ENCODE measurements around the gene JARID2. TPM values are rescaled to one million over a fixed set of nuclear protein-coding genes. Genes with fewer than 3 reads are reported as not detected.

Gene JARID2
- polyA plus RNA-seq, 1 donor from 2014 or later, result 25.5 TPM

DNA sequence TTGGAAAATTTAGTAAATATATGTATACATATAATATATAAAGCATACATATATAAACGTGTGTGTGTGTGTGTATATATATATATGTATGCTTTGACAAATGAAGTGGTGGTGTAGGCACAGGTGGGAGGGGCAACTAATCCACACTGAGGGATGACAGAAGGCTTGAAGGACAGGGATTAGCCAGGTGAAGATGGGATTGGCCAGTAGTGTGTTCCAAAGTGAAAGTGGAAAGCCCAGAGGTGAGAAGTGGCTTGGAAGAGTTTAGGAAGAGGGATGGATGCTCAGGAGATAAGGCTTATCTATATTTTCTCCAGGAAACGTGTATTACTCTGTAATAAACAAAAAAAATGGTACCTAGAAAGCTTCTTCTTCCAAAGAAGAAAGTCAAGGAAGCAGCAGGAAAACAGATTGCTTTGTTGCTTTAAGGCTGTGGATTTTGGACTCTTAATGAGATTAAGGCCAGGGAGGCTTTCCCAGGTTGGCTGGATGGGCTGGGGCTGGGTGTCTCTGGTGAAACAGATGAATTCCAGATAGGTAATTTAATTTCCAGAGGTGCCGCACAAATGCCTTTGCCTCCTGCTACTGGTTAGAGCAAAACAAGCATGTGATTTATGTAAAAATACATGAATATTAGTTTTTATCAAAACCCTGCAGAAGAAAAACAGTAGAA is 63.9 kb downstream of the JARID2 start:
- H3K9me2 ChIP-seq (ENCODE audit: insufficient read depth, low read length), result no peaks in the 10 kb centered on the region
- H3K27ac ChIP-seq (ENCODE audit: low read length), result no peak overlapping the region
- H3K79me2 ChIP-seq (replicated peaks; ENCODE audit: insufficient read depth, low read length), result peaks cover 70% of the 10 kb centered on the region
- no peaks in the 10 kb centered on the region for H3K9me3 ChIP-seq (ENCODE audit: low read length)
- H3K9ac ChIP-seq (ENCODE audit: low read length), result no peak overlapping the region
- no peaks in the 10 kb centered on the region for H3K27me3 ChIP-seq (ENCODE audit: insufficient read depth, low read depth, low read length)
- no peak overlapping the region for H2AFZ ChIP-seq (ENCODE audit: low read depth, low read length)
- H3F3A ChIP-seq (ENCODE audit: insufficient read depth, low read length, poor library complexity, severe bottlenecking), result no peaks in the 10 kb centered on the region
- H4K20me1 ChIP-seq (ENCODE audit: insufficient read depth), result no peaks in the 10 kb centered on the region
- no peaks in the 10 kb centered on the region for H3K36me3 ChIP-seq (ENCODE audit: insufficient read depth, low read length)
- no peak overlapping the region for H3K4me3 ChIP-seq (ENCODE audit: low read length)
- TF ChIP-seq, protein P1, sequence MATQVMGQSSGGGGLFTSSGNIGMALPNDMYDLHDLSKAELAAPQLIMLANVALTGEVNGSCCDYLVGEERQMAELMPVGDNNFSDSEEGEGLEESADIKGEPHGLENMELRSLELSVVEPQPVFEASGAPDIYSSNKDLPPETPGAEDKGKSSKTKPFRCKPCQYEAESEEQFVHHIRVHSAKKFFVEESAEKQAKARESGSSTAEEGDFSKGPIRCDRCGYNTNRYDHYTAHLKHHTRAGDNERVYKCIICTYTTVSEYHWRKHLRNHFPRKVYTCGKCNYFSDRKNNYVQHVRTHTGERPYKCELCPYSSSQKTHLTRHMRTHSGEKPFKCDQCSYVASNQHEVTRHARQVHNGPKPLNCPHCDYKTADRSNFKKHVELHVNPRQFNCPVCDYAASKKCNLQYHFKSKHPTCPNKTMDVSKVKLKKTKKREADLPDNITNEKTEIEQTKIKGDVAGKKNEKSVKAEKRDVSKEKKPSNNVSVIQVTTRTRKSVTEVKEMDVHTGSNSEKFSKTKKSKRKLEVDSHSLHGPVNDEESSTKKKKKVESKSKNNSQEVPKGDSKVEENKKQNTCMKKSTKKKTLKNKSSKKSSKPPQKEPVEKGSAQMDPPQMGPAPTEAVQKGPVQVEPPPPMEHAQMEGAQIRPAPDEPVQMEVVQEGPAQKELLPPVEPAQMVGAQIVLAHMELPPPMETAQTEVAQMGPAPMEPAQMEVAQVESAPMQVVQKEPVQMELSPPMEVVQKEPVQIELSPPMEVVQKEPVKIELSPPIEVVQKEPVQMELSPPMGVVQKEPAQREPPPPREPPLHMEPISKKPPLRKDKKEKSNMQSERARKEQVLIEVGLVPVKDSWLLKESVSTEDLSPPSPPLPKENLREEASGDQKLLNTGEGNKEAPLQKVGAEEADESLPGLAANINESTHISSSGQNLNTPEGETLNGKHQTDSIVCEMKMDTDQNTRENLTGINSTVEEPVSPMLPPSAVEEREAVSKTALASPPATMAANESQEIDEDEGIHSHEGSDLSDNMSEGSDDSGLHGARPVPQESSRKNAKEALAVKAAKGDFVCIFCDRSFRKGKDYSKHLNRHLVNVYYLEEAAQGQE (IDR thresholded peaks at IDR 0.05; ENCODE audit: borderline replicate concordance), result no peak
- TF ChIP-seq EZH2 (IDR thresholded peaks at IDR 0.05; ENCODE audit: borderline replicate concordance, insufficient read depth, low read length, poor library complexity, severe bottlenecking) (no peak), SMC3 (conservative IDR thresholded peaks at IDR 0.05; ENCODE audit: poor library complexity) (no peak), TAF1 (IDR thresholded peaks at IDR 0.05; ENCODE audit: low read depth) (no peak), EP300 (conservative IDR thresholded peaks at IDR 0.05; ENCODE audit: poor library complexity, severe bottlenecking) (no peak), POLR2AphosphoS5 (IDR thresholded peaks at IDR 0.05) (no peak), RAD21 (conservative IDR thresholded peaks at IDR 0.05) (no peak), MXI1 (conservative IDR thresholded peaks at IDR 0.05; ENCODE audit: poor library complexity, severe bottlenecking) (no peak)
- TF ChIP-seq, protein P2, sequence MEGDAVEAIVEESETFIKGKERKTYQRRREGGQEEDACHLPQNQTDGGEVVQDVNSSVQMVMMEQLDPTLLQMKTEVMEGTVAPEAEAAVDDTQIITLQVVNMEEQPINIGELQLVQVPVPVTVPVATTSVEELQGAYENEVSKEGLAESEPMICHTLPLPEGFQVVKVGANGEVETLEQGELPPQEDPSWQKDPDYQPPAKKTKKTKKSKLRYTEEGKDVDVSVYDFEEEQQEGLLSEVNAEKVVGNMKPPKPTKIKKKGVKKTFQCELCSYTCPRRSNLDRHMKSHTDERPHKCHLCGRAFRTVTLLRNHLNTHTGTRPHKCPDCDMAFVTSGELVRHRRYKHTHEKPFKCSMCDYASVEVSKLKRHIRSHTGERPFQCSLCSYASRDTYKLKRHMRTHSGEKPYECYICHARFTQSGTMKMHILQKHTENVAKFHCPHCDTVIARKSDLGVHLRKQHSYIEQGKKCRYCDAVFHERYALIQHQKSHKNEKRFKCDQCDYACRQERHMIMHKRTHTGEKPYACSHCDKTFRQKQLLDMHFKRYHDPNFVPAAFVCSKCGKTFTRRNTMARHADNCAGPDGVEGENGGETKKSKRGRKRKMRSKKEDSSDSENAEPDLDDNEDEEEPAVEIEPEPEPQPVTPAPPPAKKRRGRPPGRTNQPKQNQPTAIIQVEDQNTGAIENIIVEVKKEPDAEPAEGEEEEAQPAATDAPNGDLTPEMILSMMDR (IDR thresholded peaks at IDR 0.05; ENCODE audit: poor library complexity, severe bottlenecking), result no peak
- H3K4me2 ChIP-seq (ENCODE audit: low read length), result no peak overlapping the region

DNA sequence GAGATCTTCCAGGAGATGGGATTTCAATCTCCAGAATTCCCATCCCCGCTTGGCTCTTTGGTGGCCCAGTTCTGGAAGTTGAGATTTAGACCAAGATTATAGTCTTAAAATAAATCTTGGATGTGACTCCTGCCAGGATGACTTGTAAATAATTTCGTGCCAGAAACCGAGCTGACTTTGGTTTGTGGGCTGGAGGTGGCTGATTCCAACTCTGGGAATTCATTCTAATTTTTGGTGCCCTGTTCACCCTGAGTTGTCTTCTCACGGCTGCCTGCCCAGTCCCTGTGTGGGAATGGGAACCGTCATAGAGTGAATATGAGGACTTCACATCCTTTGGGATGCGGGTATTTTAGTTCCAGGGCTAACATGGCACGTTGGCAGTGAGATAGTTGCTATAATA is 64.8 kb downstream of the JARID2 start:
- Histone ChIP-seq H3F3A (ENCODE audit: insufficient read depth, low read length, poor library complexity, severe bottlenecking) (no peaks in the 10 kb centered on the region), H2AFZ (ENCODE audit: low read depth, low read length) (no peak overlapping the region), H3K79me2 (replicated peaks; ENCODE audit: insufficient read depth, low read length) (peaks cover 71% of the 10 kb centered on the region), H3K4me3 (ENCODE audit: low read length) (no peak overlapping the region), H3K36me3 (ENCODE audit: insufficient read depth, low read length) (no peaks in the 10 kb centered on the region), H3K9me2 (ENCODE audit: insufficient read depth, low read length) (no peaks in the 10 kb centered on the region), H3K27ac (ENCODE audit: low read length) (no peak overlapping the region), H3K9ac (ENCODE audit: low read length) (no peak overlapping the region), H3K4me2 (ENCODE audit: low read length) (no peak overlapping the region), H3K27me3 (ENCODE audit: insufficient read depth, low read depth, low read length) (no peaks in the 10 kb centered on the region), H3K9me3 (ENCODE audit: low read length) (no peaks in the 10 kb centered on the region), H4K20me1 (ENCODE audit: insufficient read depth) (no peaks in the 10 kb centered on the region)
- TF ChIP-seq TAF1 (IDR thresholded peaks at IDR 0.05; ENCODE audit: low read depth) (no peak), MXI1 (conservative IDR thresholded peaks at IDR 0.05; ENCODE audit: poor library complexity, severe bottlenecking) (no peak)
